Common myeloid progenitor, CD34-positive (primary cell): Measurements from ENCODE around the gene GINS2.

Experiments used
- CTCF ChIA-PET: fragments of 350-600 bp; sonication (Branson Sonifier 250); formaldehyde crosslinking; loops from one replicate; lab custom pipeline; 2021; ENCODE audit warnings: antibody characterized with exemption; lab: Charles Lee
- POLR2A ChIA-PET: fragments of 350-600 bp; sonication (Branson Sonifier 250); formaldehyde crosslinking; loops from one replicate; lab custom pipeline; 2021; ENCODE audit warnings: antibody characterized with exemption; lab: Charles Lee
- DNase-seq, 3 donors: peaks; one replicate each; pipeline versions ENCODE4 v3.0.0 to v3.0.0-alpha.2; 2013
- H3K27ac ChIP-seq, 2 experiments: 1 replicate in 1 of 2; 2 replicates in 1 of 2; pipeline ENCODE4 v1.7.0; 2013; ENCODE audit warnings: inconsistent platforms in 2 of 2, low read length in 2 of 2, mild to moderate bottlenecking in 2 of 2, low read depth in 1 of 2, moderate library complexity in 1 of 2; ENCODE audit not compliant: severe bottlenecking in 2 of 2, insufficient read depth in 1 of 2, poor library complexity in 1 of 2
- H3K27me3 ChIP-seq, 5 experiments: replicated peaks in 2 of 5; 1 replicate in 3 of 5; 2 replicates in 2 of 5; pipeline versions ENCODE4 v1.6.1 to v1.7.0; 2013; ENCODE audit warnings: low read length in 4 of 5, mild to moderate bottlenecking in 2 of 5, moderate library complexity in 2 of 5, inconsistent platforms in 1 of 5; ENCODE audit not compliant: insufficient read depth in 5 of 5, control insufficient read depth in 4 of 5
- H3K36me3 ChIP-seq, 4 experiments: 1 replicate in 2 of 4; 2 replicates in 2 of 4; pipeline versions ENCODE4 v1.6.1 to v1.7.0; 2013; ENCODE audit warnings: low read length in 3 of 4, control low read depth in 1 of 4, mild to moderate bottlenecking in 1 of 4; ENCODE audit not compliant: control insufficient read depth in 4 of 4, insufficient read depth in 4 of 4
- H3K4me1 ChIP-seq, 4 experiments: 1 replicate in 3 of 4; 2 replicates in 1 of 4; pipeline versions ENCODE4 v1.6.1 to v1.7.1; 2013; ENCODE audit warnings: low read length in 3 of 4, mild to moderate bottlenecking in 3 of 4, control low read depth in 1 of 4, inconsistent platforms in 1 of 4, moderate library complexity in 1 of 4; ENCODE audit not compliant: control insufficient read depth in 4 of 4, insufficient read depth in 4 of 4; ENCODE audit errors: control extremely low read depth in 1 of 4
- H3K4me3 ChIP-seq, 7 experiments: 1 replicate in 4 of 7; 2 replicates in 3 of 7; pipeline versions ENCODE4 v1.5.1 to v1.7.0; 2013; ENCODE audit warnings: mild to moderate bottlenecking in 7 of 7, low read length in 6 of 7, moderate library complexity in 6 of 7, inconsistent platforms in 2 of 7, low read depth in 2 of 7, control low read depth in 1 of 7; ENCODE audit not compliant: insufficient read depth in 4 of 7, control insufficient read depth in 1 of 7; ENCODE audit errors: extremely low read depth in 1 of 7
- H3K9me3 ChIP-seq, 5 experiments: 1 replicate in 4 of 5; 2 replicates in 1 of 5; pipeline versions ENCODE4 v1.6.1 to v1.7.1; 2013; ENCODE audit warnings: low read length in 4 of 5, mild to moderate bottlenecking in 2 of 5, inconsistent platforms in 1 of 5, low read depth in 1 of 5, moderate library complexity in 1 of 5; ENCODE audit not compliant: control insufficient read depth in 4 of 5, insufficient read depth in 2 of 5; ENCODE audit errors: control extremely low read depth in 1 of 5
- WGBS: methylation state at CpG from one replicate; pipeline ENCODE4 v1.1.5; 2013; ENCODE audit not compliant: insufficient coverage; 5-methylcytosine and 5-hydroxymethylcytosine counted together

The GINS2 gene

GRCh38 chr16:85638695-85639409 lies 49.9 kb downstream of the GINS2 start:
- Histone ChIP-seq H3K27me3 (no peaks in the 10 kb centered on the region), H3K4me1 (peaks cover 0 to 9% (median 4%) of the 10 kb centered on the region in 4 experiments), H3K36me3 (peaks cover 0 to 95% (median 66%) of the 10 kb centered on the region in 4 experiments), H3K9me3 (no peaks in the 10 kb centered on the region), H3K4me3 (no peak overlapping the region), H3K27ac (no peak overlapping the region)
- 95% methylated on average over 23 of the region's 26 CpGs for WGBS
- POLR2A ChIA-PET: no interaction called here
- CTCF ChIA-PET: interaction anchor here (1.5 kb wide), 1 partner anchor 23 kb away, joined by 3 read pairs; no protein-coding TSS in a partner anchor
- no peak for DNase-seq

GRCh38 chr16:85637808-85638647 lies 50.7 kb downstream of the GINS2 start:
- WGBS: 95% methylated on average over 32 of the region's 37 CpGs
- H3K27ac ChIP-seq: no peak overlapping the region
- ChIA-PET POLR2A (no interaction called here), CTCF (interaction anchor here (1.5 kb wide), 1 partner anchor 22 kb away, joined by 3 read pairs; no protein-coding TSS in a partner anchor)
- DNase-seq: no peak
- no peaks in the 10 kb centered on the region for H3K27me3 ChIP-seq
- no peak overlapping the region for H3K4me3 ChIP-seq
- peaks cover 0 to 9% (median 4%) of the 10 kb centered on the region in 4 experiments for H3K4me1 ChIP-seq
- peaks cover 0 to 96% (median 68%) of the 10 kb centered on the region in 4 experiments for H3K36me3 ChIP-seq
- H3K9me3 ChIP-seq: no peaks in the 10 kb centered on the region

GRCh38 chr16:85637061-85637807 lies 51.5 kb downstream of the GINS2 start:
- CTCF ChIA-PET: interaction anchor here (0.7 to 1.8 kb wide), 4 partner anchors 17 to 191 kb away, joined by 3 to 5 read pairs (median 4); no protein-coding TSS in a partner anchor
- H3K27me3 ChIP-seq: no peaks in the 10 kb centered on the region
- H3K36me3 ChIP-seq: peaks cover 0 to 89% (median 64%) of the 10 kb centered on the region in 4 experiments
- no peak overlapping the region for H3K4me3 ChIP-seq
- DNase-seq: no peak
- WGBS: 94% methylated on average over 36 of the region's 36 CpGs
- POLR2A ChIA-PET: no interaction called here
- H3K27ac ChIP-seq: no peak overlapping the region
- H3K9me3 ChIP-seq: no peaks in the 10 kb centered on the region
- H3K4me1 ChIP-seq: peaks cover 0 to 9% (median 5%) of the 10 kb centered on the region in 4 experiments

- ChIA-PET CTCF (interaction anchor here (0.7 to 1.8 kb wide), 3 partner anchors 17 to 190 kb away, joined by 3 to 5 read pairs (median 4); no protein-coding TSS in a partner anchor), POLR2A (no interaction called here)
- 94% methylated on average over 24 of the region's 27 CpGs for WGBS
- Histone ChIP-seq H3K9me3 (no peaks in the 10 kb centered on the region), H3K4me3 (no peak overlapping the region), H3K27me3 (no peaks in the 10 kb centered on the region), H3K4me1 (peaks cover 0 to 13% (median 8%) of the 10 kb centered on the region in 4 experiments), H3K36me3 (peaks cover 0 to 87% (median 59%) of the 10 kb centered on the region in 4 experiments), H3K27ac (no peak overlapping the region)
- DNase-seq: no peak
Measured at GRCh38 chr16:85636234-85636812, 52.4 kb downstream of the GINS2 start.

- POLR2A ChIA-PET: no interaction called here
Measured at GRCh38 chr16:85635545-85636140, 53.1 kb downstream of the GINS2 start.

More at GRCh38 chr16:85635545-85636140, 53.1 kb downstream of the GINS2 start:
- DNase-seq: no peak
- peaks cover 0 to 85% (median 57%) of the 10 kb centered on the region in 4 experiments for H3K36me3 ChIP-seq
- CTCF ChIA-PET: interaction anchor here (0.8 to 1.8 kb wide), 2 partner anchors 9 to 189 kb away, joined by 4 read pairs; no protein-coding TSS in a partner anchor
- 84% methylated on average over 24 of the region's 26 CpGs for WGBS
- H3K4me1 ChIP-seq: peaks cover 0 to 16% (median 9%) of the 10 kb centered on the region in 4 experiments
- no peak overlapping the region for H3K27ac ChIP-seq
- no peaks in the 10 kb centered on the region for H3K27me3 ChIP-seq
- no peak overlapping the region for H3K4me3 ChIP-seq
- H3K9me3 ChIP-seq: no peaks in the 10 kb centered on the region
